HG02610 (cell line): Measurements from ENCODE around the gene NTRK3.

Experiments
- ATAC-seq: cut with Tn5 transposase; IDR thresholded peaks from one replicate; pipeline ENCODE4 v1.9.1; 2021; ENCODE audit warnings: mild to moderate bottlenecking, moderate library complexity; ENCODE audit not compliant: unreplicated experiment

NTRK3 gene

DNA sequence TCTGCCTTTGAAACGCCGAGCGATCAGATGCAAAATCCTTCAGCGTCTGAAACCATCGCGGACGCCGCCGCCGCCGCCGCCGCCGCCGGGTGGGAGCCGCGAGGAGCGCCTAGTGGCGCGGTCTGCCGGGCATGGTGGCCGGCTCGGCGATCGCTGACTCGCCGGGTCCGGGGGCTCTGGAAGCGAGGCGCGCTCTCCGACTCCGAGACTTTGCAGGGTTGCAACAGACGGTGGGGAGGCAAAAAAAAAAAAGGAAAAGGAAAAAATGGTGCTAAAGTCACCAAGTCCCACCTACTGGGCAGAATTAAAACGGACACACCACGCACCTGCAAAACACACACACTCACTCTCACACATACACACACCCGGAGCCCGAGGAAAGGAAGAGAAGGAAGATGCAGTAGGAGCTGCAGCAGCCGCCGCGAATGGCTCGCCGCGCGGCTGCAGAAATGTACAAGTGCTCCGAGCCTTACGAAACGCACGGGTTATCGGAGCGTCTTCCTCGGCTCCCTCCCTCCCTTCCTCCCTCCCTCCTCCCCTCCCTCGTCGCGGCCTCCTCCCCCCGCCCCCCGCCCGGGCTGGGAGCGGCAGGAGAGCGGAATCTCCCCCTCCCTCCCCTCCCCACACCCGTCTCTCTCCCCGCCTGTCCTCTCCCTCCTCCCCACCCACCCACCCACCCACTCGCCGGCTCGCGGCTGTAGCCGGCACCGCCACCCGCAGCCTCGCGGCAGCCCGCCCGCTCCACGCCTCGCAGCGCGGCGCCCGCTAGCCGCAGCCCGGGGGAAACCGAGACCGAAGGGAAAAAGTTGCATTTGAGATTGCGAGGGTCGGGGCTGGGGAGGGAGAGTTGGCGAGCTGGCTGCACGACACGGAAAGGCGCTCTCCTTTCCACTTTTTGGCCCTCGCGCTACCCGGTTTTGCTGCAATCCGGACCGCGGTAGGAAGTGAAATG lies at the start of gene NTRK3:
NTRK3 (minus strand) TSS at position 461 of the 952 bp plus-strand sequence. CDS start 586 bp downstream, outside the sequence.
- no peak for ATAC-seq

DNA sequence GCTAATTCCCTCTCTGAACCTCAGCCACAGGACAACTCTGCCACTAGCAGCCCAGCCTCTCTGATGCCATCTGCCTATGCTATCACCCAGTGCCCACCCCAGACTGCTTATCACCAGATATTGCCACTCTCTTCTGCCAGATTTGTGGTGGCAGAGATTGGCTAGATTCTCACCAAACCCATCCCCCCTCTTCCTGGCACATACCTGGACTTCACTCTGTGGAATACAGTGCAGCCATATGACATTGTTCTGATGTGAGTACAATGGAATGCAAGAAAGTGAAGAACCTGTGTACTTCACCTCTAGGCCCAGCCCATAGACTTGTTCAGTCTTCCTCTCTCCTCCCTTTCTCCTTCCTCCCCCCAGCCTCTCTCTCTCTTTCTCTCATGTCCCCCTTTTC lies 46.9 kb upstream of the NTRK3 start:
- no peak for ATAC-seq

- ATAC-seq: no peak
These were observed 45.8 kb upstream of the NTRK3 start for GRCh38 chr15:88302373-88302772.

DNA sequence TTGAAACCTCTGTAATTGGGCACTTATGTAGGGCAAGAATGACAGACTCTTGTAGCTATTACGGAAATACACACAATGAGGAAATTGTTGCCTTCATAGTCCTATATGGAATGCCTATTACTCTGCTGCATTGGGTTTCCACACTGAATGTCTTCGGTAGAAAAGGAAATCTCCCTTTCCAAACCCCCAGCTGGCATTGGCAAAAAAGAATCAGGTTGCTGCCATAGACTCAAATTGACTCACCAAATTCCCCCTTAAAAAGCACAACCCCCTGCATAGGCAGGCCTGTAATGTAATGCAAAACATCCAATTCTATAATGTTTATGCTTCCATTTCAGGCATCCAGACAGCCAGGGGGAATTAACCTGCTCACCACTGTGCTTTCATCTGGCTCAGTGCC lies 44.8 kb upstream of the NTRK3 start:
- ATAC-seq: no peak

- ATAC-seq: no peak
These were observed 44.3 kb upstream of the NTRK3 start for GRCh38 chr15:88300861-88301260.

- ATAC-seq: no peak
These were observed 43.5 kb upstream of the NTRK3 start for GRCh38 chr15:88300089-88300488.

DNA sequence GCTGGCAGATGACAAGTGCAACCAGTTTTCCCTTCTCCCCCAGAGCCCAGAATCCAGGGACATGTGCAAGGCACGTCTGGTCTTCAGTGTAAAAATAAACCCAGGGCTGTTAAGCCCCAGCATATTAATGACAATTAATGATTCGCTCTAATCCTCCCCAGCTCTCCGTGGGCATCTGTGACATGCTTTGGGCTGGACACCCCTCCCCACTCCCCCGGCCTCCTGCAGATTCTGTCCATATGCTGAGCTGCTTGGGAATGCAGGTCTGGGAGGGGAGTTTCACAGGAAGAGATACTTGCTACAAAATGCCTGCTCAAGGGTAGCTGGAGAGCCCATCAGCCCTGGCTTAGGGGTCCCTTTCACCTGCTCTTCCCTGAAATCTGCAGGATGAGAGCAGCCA lies 43.0 kb upstream of the NTRK3 start:
- no peak for ATAC-seq

DNA sequence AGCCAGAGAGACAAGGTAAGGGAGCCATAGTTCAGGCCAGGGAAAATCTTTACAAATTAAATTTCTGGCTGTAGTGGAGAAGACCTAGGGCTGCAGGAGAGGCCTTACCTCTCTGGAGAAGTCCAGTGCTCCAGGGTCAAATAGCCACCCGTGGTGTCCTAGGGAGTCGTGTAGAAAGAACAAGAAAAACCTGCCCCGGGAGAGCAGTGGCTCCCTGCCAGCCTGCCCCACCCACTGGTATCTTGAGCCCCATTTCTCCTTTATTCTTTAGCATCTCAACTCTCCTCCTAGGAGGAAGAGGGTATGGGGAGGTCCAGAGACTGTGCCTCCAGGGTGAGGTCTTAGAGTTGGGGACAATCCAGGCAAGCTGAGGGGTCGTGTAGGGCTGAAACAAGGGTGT lies 32.1 kb upstream of the NTRK3 start:
- ATAC-seq: no peak

GRCh38 chr15:88288206-88288605 lies 31.7 kb upstream of the NTRK3 start:
- no peak for ATAC-seq

DNA sequence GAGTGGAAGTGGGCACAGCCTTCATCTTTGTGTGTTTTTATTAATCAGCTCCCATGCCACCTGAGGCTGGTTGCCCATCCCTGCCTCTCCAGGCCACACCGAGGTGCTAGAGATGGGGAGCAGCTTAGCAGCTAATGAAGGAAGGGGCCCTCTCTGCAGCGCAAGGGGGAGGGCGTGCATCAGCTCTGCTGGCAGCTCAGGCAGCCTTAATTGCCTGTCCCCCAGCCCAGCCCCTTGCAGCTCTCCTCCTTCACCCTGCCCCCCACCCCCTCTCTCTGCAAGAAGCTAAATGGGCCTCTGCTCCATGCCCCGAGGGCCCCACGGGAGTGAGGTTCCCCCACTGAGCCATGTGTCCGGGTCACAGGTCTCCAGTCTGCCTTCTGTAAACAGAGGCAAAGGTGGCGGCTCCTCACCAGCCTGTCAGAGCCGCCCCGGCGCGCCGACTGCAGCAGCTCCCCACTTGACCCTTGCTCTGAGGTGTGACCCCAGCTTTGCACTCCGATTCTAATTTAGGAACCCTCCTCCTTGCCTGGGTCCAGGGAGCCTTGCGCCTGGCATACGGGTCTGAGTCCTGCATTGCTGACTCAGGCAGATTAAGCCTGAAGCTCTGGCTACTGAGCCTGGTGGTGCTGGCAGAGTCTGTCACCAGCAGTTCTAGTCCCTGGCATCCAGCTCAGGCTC lies 27.9 kb upstream of the NTRK3 start:
- ATAC-seq: no peak

DNA sequence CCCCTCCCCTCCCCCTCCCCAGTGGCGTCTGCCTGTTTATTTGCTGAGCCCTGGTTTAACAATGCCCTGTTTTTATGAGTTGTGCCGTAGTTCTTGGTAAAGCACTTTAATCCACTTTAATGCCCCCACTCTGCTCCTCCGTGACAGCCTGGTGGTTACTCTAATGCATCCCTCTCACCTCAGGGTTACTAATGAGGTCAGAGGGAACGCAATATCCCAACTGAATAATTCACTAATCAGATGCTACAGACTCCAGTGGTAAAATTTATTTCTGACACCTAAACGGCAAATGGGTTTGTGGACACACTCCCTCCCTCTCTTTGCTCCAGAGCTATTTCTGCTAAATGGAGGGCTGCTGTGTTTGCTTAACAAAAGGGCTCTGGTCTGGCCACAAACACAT lies 26.1 kb upstream of the NTRK3 start:
- ATAC-seq: no peak

DNA sequence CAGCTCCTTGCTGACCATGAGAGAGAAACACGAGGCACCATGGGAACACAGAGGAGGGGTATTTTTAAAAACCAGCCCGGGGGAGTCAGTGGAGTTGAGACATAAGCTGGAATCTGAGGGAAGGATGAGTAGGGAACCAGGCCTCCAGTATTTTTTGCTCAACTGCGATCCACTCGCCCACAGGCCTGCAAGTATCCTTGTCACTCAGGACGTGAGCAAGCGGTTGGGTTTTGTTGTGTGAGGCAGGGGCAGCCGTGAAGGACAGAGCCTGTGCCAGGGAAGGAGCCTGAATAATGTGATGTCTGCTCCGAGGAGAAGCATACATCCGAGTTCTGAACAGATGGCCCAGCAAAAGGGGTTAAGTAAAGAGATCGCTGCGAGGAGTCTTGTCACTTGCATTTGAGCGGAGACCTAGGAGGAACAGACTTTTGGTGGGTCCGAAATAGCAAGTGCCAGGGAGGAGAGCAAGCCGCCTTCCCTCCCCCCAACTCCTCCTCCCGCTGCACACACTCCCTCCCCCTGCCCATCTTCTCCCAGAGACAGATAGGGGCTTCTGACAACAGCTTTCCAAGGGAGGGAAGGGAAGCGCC lies 20.4 kb upstream of the NTRK3 start:
- ATAC-seq: no peak

GRCh38 chr15:88275804-88276203 lies 19.3 kb upstream of the NTRK3 start:
- no peak for ATAC-seq

- ATAC-seq: peak; percentile 87
These were observed 18.3 kb upstream of the NTRK3 start for GRCh38 chr15:88274553-88275460.

DNA sequence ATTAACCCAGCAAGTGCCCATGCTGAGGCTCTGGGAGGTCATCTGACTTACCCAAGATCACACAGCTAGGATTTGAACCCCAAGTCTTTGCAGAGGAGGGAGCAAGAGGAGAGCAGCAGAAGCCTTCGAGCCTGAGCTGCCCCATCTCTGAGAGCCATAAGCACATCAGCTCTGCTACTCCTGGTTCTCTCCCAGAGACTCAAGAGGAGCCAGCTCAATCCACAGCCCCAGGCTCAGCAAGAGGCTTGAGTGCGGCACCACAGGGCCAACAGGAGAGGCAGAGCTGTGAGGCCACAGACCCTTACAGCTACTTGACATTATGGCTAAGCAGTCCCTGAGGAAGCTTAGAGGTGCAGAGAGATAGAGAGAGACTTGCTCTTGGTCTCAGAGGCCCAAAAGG lies 15.9 kb upstream of the NTRK3 start:
- no peak for ATAC-seq

DNA sequence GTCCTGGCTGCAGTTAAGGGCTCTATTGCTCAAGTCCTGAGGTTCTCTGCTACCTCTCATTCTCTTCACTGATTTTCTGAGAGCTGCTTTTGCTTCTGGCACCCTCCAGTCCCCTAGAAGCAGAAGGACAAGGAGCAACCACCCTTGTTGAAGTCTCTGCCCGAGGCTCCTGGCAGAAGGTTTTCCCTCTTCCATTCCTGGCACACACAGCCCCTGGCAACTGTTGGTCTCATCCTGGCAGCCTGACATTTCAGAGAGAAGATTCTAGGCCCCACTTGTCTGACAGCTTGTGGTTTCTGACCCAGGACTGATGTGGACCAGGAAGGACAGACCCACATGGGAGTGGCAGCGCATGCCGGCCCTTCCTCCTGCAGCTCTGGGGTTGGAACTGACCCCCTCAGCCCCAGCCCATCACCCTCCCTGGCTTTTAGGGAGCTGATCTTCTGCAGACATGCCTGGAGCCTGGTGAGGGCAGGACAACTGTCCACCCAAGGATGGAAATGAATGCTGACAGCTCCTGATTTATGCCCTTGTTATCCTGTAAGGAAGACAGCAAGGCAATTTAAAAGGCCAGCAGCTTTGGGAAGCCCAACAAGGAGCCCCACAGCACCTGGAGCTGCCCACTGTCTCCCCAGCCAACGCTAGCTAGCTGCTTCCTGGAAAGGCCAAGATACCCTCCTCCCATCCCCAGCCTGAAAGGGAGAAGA lies 13.0 kb upstream of the NTRK3 start:
- no peak for ATAC-seq

- ATAC-seq: no peak
These were observed 11.2 kb upstream of the NTRK3 start for GRCh38 chr15:88267720-88268119.

DNA sequence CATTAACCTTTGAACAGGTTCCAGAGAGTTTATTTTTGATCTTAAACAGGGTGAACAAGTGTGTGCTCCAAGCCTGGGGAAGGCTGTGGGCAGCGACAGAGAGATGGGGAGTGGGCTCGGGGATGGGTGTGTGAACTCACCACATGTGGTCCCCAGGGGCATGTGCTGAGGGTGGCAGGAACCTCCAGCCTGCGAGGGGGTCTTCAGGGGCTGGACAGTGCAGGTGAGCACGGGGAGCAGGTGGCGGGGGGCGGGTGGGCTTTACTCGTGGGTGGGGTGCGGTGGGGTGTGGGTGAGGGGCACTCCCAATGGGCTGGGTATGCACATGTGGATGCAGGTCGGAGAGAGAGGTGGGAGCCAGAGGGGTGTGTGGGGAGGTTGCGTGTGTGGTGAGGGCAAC lies 9.6 kb upstream of the NTRK3 start:
- ATAC-seq: no peak

DNA sequence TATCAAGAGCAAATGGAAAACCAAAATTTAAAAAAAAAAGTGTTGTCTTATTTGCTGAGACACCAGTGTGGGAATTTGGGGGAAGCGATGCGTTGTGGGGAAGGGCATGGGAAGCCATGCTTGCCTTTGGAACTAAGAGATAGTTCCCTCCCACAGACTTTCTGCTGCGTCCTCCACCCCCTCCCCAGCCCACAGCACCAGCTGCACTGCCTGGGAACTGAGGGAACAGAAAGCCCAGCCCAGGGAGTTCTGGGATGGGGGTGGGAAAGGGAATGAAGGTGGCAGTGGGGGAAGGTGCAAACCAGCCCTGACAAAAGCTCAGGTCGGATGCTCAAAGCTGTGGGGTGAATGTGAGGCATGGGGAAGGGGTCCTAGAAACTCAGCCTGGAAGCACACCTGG lies 8.1 kb upstream of the NTRK3 start:
- no peak for ATAC-seq

DNA sequence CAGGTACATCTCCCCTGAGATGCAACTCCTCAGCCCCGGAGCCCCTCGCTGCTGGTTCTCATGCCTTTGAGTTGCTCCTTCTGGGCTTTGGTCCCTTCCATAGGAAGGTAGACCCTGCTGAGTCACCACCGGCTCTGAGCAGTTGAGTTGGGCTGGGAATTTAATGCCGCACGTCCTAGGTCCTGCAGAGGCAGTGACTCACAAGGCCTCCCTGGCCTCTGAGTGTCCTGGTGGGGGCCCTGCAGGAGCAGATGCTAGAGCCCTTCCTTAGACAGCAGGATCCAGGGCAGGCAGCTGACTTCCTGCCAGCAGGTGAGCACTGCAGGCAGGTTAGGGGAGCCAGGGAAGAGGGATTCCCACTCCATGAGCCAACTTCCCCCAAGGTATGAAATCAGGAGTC lies 5.5 kb upstream of the NTRK3 start:
- no peak for ATAC-seq
